NCI-H2029 (cell line): Measurements from ENCODE around the gene DAB2IP.
A peak's percentile ranks its signal among the peaks of the same experiment; 100 is the strongest.

ENCODE experiments used
- DNase-seq: peaks from one replicate; lab custom pipeline; 2025; lab: John Stamatoyannopoulos, UW

The DAB2IP gene

DNA sequence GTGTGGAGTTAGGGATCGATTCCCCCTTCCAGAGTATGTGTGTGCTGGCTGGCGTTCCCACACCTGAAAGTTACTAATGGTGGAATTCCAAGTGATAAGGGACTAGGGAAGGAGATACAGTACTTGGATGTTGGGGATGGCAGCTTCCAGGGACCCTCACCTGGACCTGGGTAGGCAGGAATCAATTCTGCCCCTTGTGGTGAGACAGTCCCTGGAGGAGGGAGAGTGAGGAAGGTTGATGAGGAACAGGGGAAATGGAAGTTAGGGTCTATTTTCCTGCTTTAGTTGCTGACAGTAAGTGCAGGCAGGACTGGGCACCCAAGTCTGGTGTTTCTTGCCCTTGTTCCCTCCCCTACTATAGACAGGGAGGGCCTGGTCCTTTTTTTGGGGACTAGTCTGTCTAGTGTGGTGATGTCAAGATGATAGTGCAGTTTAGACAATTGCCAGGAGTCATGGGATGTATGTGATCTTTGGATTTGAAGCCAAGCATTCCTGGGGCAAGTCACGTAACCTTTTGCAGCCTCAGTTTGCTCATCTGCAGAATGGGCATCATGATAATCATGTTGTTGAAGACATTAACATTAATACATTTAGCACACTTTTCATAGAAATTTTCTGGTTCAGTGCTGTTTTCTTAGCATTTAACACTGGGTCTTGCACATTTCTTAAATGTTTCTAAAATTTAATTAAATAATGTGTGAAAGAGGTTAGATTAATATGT, 51.7 kb downstream of the DAB2IP start:
- no peak for DNase-seq

DNA sequence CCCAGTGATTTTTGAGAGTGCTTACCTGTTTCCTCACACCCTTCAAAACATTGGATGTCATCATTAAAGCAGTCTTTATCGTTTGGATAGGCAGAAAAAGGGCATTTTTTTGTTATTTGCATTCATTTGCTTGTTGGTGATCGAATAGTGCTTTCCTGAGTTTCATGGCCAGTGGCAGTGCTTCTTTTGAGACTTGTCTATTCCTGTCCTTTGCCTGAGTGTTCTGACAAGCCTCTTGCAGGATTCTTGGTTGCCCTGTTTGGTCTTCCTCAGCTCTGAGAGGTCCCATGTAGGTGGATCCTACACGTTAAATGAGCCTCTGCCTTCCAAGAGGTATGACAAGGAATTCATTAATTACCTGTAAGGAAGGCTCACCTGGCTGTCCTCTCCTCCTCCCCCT, 52.8 kb downstream of the DAB2IP start:
- DNase-seq, result no peak

DNA sequence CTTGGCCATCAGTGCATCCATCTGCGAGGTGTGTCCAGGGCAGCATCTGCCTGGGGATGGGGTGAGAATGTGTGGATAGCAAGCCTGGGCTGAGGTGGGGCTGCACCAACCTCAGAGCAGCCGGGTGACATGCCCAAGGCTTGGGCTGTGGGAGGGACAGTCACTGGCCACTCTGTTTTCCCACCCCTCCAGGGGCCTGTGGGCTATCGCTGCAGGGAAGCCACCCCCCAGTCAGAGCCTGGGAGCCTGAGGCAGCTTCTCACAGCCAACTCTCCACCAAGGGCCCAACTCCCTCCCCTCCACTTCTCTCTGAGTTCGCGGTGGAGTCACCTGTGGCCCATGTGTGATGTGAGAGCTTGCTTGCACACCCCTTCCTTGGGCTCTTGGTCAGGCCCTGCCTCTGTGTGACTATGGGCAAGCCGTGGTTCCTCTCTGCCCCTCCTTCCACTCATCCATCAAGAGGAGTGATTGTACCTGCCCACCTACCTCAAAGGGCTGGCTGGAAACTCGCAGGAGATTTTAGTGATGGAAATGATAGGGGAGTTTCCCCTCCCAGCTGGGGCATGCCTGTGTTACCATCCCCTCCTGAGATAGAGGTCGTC, 54.8 kb downstream of the DAB2IP start:
- DNase-seq, result no peak

DNA sequence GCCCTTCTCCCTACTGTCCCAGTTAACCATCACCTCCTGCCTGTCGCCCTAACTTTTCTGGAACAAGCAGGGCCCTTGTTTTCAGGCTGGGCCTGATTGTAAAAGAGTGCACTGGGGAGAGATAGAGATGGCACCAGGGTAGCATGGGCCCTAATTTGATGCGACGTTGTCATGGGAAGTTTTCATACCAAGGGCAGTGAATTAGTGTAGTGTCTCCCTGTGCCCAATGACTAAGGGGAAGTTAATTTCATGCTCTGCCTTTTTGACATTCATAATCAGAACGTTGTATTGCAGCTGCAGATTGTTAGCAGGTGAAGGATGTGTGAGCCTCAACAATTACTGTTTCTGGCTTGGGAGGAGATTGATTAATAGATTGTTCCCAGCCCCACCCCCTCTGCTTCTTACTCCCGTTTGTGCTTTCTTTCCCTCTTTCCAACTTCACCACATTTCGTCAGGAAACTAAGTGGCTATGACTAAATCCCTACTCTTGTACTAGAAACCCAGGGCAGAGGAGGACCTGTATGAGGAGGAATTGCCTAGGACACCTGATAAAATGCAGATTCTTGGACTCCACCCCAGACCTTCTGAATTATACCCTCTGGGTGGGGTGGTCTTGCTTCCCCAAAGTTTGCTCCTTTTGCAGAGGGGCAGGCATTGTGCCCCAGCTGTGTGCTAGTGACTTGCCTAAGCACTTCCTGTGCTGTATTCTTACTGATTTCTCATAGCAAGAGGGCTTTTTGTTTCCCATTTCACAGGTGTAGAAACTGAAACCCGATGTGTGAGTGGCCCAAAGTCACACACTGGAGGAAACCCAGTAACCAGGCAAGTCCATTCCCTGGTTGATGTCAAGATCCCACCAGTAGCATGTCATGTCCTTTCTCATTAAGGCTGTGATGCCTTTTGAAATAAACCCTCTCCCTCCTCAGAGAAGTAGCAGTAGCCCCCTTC, 56.3 kb downstream of the DAB2IP start:
- DNase-seq, result no peak

DNA sequence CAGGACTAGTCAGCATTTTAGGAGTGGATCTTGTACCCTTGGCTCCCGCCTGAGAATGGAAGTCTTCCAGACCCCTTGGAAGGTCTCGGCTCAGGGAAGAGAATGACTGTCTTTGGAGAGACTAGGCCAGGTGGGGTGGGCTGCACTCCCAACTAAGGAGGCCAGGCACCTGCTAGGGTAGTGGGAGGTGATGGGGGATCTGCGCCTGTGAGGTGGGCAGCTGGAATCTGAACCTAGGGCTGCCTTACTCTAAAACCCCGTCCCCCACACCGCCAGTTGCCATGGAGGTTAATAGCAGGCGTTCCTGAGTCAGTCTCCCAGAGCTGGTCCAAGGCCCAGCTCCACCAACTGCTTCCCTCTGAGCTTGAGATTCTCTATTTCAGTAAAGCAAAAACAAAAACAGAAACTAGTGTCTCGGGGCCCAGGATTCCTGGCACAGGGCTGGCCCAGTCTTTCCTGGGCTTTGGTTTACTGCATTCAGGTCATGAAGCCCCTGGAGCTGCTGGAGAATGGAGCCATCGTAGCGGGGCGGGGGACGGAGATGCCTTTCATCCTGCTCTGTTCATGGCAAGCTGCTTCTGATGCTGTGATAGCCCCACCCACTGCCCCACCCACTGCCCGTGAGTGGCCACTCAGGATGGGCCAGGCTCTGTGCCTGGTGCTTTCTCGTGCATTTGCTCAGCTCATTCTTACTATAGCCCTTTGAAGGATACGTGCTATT, 57.5 kb downstream of the DAB2IP start:
- DNase-seq, result no peak

DNA sequence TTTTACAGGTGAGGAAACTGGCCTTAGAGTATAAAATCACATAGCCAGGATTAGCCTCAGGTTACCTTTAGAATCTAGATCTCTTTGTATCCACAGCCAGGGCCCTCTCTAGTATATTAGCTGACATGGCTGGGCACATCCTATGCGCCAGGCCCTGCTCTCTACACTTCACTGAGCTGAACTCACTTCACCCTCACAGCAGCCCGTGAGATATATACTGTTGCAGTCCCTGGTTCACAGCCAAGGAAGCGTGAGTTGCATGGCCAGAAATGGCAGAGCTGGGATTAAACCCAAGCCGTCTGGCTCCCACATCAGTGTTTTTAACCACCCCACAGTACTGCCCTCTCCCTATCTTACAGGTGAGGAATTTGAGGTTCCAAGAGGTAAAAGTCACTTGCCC, 58.4 kb downstream of the DAB2IP start:
- peak; percentile 66 for DNase-seq

DNA sequence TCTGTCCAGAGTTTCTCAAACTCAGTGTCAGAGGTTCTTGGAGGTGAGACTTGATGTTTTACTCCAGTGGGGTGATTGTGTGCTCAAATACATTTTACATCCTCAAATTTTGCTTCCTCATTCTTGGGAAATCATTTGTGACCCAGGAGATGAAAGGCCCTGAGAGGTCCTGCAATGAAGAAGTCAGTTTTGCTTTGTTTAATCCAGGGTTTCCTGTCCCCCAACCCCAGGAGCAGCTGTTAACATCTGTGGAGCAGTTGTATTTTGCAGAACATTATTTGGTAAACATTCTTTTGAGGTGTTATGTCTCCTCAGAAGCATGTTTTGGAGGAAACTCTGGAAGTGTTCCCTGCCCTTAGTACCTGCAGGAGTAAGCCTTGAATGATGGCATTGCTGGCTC, 59.8 kb downstream of the DAB2IP start:
- no peak for DNase-seq

DNA sequence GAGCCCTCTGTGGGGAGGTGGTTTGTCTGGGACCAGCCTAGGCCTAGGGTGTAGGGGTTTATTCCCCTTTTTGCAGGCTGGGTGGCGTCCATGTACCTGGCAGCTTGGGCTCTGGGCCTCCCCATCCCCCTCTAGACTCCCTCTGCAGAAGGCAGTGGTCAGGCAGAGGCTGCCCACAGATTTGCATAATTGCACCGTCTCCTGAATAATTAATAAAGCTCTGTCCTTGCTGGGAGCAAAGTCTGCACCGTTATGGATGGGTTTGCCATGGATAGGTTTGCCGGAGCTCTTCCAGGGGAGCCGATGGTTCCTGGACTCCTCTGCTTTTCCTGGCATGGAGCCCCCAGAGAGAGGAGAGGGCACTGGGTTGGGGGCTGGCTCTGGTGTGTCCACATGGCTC, 60.4 kb downstream of the DAB2IP start:
- DNase-seq, result no peak

DNA sequence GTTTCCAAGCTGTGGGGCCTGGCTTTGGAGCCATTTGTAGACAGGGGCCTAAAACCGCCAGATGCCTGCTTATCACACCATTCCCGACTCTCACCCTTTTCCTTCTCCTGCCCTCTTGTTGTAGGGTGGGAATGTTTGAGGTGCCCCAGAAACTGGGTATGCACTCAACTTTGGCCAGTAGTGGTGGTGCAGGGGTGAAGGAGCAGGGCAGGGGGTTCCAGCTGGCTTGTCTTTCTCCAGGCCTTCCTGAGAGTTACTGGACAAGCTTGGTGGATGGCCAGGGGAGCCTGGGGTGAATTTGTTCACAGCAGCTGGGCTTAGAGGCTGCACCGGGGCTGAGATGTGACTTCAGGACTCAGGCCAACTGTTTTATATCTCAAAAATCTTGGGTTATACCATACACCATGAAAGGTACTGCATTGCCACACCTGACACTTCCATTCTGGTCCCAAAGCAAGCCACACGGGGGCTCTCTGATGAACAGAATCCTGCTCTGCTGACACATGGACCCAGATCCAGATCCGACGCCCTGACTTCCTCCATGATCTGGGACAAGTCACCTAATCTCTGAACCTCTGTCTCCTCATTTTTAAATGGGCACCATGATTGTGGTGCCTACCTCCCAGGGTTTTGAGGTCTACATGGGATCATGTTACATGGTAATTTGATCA, 62.1 kb downstream of the DAB2IP start:
- no peak for DNase-seq

DNA sequence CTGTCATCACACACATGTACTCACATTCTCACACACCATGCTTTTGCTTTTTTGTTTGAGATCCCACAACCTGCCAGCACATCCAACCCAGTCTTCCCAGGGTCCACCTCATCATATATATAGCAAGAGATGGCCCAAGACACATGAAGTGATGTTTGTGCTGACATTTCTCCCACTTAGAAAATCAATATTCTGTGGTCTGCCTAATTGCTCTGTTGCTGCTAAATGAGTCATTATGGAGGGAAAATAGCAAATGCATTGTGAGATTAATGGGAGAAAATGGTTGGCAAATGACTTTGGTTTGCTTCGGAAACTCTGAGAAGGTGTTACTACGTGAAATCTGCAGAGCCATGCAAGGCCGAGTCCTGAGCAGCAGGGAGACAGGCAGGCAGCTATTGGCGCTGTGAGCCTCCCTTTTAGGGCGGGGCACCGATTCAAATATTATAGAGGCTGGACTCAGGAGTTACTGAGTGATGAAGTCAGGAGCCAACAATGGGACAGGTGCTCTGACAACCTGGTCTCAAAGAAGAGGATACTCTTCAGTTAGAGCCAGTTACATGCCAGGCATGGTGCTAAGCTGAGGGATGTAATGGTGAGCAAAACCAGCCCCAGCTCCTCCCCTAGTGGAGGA, 62.8 kb downstream of the DAB2IP start:
- DNase-seq, result peak; percentile 62

DNA sequence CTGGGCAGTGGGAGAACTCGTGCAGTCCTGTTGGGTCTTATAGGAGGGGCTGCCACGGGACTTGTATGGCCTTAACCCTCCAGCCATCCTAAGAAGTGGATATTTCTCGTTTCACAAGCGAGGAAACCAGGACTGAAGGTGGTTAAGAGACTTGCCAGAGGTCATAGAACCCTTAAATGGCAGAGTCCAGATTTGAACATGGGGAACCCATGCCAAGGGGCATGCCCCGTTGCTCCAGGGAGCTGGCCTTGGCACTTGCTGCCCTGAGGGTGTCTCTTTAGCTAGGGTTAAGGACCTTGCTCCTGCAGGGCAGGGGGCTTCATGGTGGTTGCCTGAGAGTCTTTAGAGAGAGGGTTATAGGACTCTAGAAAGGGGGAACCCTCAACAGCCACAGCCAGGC, 63.4 kb downstream of the DAB2IP start:
- DNase-seq, result no peak

DNA sequence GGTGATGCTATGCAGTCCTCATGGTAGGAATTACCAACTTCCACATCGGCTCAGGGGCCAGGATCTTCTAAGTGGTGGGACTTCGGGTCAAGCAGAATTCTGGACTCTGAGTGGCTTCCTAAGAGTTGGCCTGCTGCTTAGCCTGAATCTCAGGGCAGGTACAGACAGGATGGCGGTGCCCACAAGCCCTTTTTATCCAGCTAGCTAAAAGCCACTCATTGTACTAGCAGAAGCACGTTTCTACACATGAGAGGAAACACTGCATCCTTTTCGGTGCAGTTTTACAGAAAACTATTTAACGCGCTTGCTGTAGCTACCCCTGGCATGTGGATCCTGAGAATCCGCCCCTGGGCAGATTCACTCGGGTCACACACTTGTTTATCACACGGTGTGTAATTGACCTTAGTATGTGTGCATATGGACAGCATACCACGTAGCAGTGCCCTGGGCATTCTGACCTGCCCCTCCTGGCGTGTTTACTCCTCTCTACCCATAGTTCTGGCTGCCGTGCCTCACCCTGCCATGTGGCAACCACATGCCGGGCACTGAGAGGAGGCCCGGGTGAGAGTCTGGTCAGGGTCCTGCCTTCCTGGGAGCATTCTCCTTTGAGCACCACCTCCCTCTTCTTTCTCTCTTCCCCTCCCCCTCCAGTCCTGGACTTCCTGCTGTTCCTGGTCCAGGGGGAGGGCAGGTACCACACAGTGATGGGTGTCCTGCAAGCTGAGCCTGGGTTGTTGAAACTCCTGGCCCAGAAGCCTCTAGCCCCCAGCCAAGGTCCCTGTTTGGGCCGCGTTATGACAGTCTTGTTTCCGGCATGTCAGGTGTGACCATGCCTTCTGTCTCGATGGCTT, 65.9 kb downstream of the DAB2IP start:
- no peak for DNase-seq

DNA sequence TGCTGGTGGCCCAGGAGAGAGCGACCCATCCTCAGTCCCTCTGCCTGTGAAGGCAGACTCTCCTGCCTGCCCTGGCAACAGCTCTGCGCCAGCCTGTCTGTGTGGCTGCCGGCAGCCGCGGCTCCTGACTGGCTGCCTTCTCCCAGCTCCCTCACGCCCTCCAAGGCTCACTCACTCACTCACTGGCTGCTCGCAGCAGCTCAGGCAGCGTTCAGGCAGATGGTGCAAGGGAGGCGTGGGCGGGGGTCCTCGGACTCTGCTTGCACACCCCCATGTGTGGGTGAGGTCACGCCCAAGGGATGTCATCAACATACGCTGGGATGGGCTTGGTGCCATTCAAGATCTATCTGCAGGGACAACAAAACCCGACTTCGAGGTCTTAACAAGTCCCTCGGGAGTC, 66.7 kb downstream of the DAB2IP start:
- no peak for DNase-seq

DNA sequence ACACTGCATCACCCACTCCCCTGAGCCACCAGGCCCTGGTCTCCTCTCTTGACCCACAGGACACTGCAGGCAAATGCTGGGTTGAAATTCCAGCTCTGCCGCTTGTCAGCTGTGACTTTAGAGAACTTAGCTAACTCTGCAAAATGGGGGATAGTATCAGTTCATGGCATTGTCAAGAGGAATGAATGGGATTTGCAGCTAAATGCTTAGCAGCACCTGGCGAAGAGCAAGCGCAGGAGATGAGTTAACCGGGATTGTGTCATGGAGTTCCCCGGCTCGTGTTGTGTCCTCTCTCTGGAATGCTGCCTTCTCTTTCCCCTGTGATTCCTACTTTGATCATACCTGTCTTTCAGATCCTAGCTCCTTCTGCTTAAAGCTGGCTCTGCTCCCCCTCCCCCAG, 67.1 kb downstream of the DAB2IP start:
- DNase-seq, result no peak

DNA sequence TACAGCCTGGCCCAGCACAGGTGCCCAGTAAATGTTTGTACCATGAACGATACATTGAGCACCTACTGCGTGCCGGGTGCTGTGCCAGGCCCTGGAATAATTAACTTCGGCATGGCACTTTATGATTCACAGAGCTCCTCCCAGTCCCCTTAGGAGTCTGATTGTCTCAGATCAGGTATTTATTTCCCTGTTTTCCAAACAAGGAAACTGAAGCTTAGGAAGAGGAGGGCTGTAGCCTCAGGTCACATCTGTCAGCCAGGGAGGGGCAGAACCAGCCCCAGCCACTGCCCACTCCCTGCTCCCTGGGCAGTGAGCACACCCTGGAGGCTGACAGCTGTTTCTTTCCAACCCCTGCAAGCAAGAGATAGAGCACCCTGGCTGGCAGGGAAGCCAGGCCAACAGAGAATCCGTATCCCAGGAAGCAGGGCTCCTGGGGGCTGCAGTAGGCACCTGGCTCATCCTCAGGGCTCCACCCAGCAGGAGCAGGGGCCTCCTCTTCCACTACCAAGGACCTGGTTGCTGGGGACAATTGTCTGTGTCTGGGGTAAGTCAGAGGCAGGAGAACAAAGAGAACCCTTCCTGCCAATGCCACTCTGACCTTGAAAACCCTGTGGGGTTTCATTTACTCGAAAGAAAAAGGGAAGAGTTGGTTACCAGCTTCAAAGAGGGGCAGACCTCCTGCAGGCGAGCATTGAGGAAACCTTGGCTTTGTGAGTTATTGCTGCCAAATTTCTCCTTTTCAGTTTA, 69.0 kb downstream of the DAB2IP start:
- DNase-seq, result peak; percentile 79

DNA sequence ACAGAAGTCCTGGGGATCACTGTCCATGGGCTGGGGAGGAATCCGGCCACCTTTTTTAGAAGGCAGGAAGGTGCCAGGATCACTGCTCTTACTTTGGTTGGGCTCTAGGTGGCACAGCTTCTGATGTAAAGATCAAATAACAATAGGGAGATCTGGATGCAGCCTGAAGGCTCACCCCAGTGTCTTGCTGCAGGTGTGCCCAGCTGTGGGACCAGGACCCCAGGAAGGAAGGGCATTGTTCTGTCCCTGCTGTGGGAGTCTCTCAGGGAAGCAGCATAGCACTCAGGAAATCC, 69.6 kb downstream of the DAB2IP start:
- no peak for DNase-seq

DNA sequence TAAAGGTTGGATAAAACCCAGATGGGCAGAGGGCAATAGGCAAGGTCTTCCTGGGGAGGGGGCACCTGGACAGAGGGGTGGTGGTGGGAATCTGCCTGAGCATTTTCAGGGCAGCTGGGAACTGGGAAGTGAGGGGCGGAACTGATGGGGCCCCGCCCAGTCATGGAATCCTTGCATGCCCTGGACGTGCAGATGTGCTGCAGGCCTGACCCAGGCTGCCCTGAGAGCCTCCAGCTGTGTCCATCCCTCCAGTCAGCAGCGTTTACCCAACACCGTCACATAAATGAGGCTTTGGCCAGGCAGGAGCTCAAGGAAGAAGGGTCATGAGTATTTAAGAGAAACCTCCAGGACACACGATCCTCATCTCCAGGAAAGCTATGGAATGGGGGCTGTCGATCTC, 70.3 kb downstream of the DAB2IP start:
- no peak for DNase-seq

DNA sequence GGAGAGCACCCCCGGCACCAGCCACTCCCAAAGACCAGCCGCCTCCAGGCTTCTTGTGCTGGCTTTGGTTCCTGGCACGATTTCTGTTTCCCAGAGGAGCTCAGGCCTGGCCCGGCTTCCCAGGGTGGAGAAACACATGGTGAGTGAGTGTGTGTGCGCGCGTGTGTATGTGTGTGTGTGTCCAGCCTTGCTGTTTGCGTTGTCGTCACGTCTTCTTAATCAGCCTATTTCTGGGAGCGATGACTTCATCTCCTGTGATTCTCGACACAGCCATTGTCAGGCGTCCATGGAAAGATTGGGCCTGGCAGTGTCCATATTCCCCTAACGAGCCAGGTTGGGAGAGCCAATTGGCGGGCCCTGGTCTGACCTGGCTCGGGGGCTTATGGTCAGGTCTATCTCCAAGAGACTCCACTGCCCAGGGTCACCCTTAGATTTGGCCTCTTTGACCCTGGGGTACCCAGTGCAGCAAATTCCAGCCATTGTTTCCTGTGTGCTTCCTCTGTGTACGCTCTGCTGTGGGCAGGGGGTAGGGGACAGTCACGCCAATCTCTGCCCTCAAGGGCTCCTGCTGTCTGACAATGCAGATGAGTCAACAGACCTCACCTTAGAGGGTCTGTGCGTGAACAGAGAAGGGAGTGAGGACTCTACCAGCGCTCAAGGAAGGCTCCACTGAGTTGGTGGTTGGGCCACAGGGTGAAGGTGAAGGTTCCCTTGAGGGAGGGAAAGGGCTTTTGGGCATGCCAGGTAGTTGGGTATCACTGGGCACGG, 73.8 kb downstream of the DAB2IP start:
- DNase-seq, result peak; percentile 95
